HL-60 (cell line): ENCODE data around the gene WNT5B.

Experiments
- DNase-seq, 2 experiments: peaks; one replicate each; pipeline ENCODE4 v3.0.0-alpha.2; 2010 to 2020; ENCODE audit warnings: low read depth in 1 of 2, low spot score in 1 of 2
- H3K27ac ChIP-seq: fragments of 250-450 bp; sonication (Bioruptor Pico); replicated peaks from 2 replicates; pipeline ENCODE4 v1.5.1; 2020; ENCODE audit warnings: mild to moderate bottlenecking, moderate library complexity
- H3K27me3 ChIP-seq: fragments of 250-450 bp; sonication (Bioruptor Pico); 2 replicates; pipeline ENCODE4 v1.5.1; 2021; ENCODE audit warnings: mild to moderate bottlenecking, moderate library complexity; ENCODE audit not compliant: insufficient read depth, poor library complexity, severe bottlenecking
- H3K4me3 ChIP-seq: replicated peaks from 2 replicates; pipeline ENCODE4 v1.5.1; 2011; ENCODE audit warnings: mild to moderate bottlenecking, control low read depth, low read length; ENCODE audit not compliant: insufficient read depth
- CTCF ChIP-seq: IDR thresholded peaks from one replicate; pipeline ENCODE4 v1.5.1; 2011; ENCODE audit warnings: low read length, control low read depth, inconsistent platforms; ENCODE audit not compliant: insufficient read depth
- GABPA ChIP-seq: IDR thresholded peaks from 2 replicates; pipeline ENCODE4 v1.6.1; 2012; ENCODE audit warnings: low read depth
- POLR2AphosphoS5 ChIP-seq: IDR thresholded peaks from 2 replicates; pipeline ENCODE4 v1.6.1; 2012; ENCODE audit warnings: low read depth
- SPI1 ChIP-seq: IDR thresholded peaks from 2 replicates; pipeline ENCODE4 v1.6.1; 2012; ENCODE audit warnings: low read depth, mild to moderate bottlenecking, borderline replicate concordance
- TF ChIP-seq, protein P1 (sequence below): IDR thresholded peaks from 2 replicates; pipeline ENCODE4 v1.6.1; 2012; ENCODE audit warnings: low read depth; ENCODE audit not compliant: insufficient replicate concordance

The WNT5B gene

GRCh38 chr12:1662761-1663439 is 33.9 kb downstream of the WNT5B start:
- TF ChIP-seq SPI1 (no peak), CTCF (no peak), POLR2AphosphoS5 (no peak)
- TF ChIP-seq, protein P1, sequence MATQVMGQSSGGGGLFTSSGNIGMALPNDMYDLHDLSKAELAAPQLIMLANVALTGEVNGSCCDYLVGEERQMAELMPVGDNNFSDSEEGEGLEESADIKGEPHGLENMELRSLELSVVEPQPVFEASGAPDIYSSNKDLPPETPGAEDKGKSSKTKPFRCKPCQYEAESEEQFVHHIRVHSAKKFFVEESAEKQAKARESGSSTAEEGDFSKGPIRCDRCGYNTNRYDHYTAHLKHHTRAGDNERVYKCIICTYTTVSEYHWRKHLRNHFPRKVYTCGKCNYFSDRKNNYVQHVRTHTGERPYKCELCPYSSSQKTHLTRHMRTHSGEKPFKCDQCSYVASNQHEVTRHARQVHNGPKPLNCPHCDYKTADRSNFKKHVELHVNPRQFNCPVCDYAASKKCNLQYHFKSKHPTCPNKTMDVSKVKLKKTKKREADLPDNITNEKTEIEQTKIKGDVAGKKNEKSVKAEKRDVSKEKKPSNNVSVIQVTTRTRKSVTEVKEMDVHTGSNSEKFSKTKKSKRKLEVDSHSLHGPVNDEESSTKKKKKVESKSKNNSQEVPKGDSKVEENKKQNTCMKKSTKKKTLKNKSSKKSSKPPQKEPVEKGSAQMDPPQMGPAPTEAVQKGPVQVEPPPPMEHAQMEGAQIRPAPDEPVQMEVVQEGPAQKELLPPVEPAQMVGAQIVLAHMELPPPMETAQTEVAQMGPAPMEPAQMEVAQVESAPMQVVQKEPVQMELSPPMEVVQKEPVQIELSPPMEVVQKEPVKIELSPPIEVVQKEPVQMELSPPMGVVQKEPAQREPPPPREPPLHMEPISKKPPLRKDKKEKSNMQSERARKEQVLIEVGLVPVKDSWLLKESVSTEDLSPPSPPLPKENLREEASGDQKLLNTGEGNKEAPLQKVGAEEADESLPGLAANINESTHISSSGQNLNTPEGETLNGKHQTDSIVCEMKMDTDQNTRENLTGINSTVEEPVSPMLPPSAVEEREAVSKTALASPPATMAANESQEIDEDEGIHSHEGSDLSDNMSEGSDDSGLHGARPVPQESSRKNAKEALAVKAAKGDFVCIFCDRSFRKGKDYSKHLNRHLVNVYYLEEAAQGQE, result no peak
- no peak for DNase-seq
- Histone ChIP-seq H3K27me3 (no peaks in the 10 kb centered on the region), H3K27ac (no peak overlapping the region), H3K4me3 (no peak overlapping the region)

GRCh38 chr12:1663440-1664132 is 34.6 kb downstream of the WNT5B start:
- TF ChIP-seq SPI1, result no peak
- TF ChIP-seq POLR2AphosphoS5, result no peak
- no peak for TF ChIP-seq GABPA
- TF ChIP-seq, protein P1, result no peak
- TF ChIP-seq CTCF, result no peak
- DNase-seq, result no peak
- no peak overlapping the region for H3K4me3 ChIP-seq
- no peaks in the 10 kb centered on the region for H3K27me3 ChIP-seq
- H3K27ac ChIP-seq, result no peak overlapping the region

GRCh38 chr12:1665366-1665765 is 36.3 kb downstream of the WNT5B start:
- Histone ChIP-seq H3K4me3 (no peak overlapping the region), H3K27ac (peak overlapping the region; percentile 38), H3K27me3 (no peaks in the 10 kb centered on the region)
- no peak for DNase-seq
- TF ChIP-seq CTCF, result no peak
- TF ChIP-seq, protein P1, result no peak
- TF ChIP-seq GABPA, result no peak
- TF ChIP-seq POLR2AphosphoS5, result no peak
- TF ChIP-seq SPI1, result no peak
